Middle frontal gyrus (tissue), 1 donor: ENCODE results near the gene SHOC2.

Experiments used
- DNase-seq: peaks from one replicate; pipeline ENCODE4 v3.0.0-alpha.2; 2015; ENCODE audit warnings: low spot score; ENCODE audit errors: extremely low spot score

The SHOC2 gene

DNA sequence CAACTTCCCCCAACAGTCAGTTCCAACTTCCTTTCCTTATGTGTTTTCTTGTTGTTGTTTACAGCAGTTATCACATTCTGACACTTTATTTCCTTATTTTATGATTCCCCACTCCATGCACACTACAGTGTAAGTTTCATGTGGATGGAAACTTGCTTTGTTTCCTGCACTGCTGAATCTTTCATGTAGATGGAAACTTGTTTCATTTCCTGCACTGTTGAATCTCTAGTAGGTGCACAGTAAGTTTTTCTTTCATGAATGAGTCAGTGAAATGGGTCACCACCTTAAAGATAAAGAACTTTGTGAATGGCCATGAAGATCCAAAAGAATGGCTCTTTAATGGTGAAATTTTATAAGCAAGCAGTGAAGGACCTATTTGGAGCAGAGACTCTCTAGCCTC is 61.4 kb downstream of the SHOC2 start:
- no peak for DNase-seq

DNA sequence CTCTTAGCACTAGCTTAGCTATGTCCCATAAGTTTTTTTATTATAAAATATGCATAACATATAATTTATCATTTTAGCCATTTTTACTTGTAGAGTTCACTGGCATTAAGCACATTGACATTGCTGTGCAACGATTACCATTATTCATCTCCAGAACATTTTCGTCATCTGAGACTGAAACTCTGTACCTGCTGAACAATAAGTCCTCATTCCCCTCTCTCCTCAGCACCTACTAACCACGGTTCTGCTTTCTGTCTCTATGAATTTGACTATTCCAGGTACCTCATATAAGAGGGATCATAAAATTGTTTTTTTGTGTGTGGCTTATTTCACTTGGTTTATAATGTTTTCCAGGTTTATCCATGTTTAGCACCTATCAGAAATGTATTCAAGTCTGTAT is 64.1 kb downstream of the SHOC2 start:
- DNase-seq: no peak

DNA sequence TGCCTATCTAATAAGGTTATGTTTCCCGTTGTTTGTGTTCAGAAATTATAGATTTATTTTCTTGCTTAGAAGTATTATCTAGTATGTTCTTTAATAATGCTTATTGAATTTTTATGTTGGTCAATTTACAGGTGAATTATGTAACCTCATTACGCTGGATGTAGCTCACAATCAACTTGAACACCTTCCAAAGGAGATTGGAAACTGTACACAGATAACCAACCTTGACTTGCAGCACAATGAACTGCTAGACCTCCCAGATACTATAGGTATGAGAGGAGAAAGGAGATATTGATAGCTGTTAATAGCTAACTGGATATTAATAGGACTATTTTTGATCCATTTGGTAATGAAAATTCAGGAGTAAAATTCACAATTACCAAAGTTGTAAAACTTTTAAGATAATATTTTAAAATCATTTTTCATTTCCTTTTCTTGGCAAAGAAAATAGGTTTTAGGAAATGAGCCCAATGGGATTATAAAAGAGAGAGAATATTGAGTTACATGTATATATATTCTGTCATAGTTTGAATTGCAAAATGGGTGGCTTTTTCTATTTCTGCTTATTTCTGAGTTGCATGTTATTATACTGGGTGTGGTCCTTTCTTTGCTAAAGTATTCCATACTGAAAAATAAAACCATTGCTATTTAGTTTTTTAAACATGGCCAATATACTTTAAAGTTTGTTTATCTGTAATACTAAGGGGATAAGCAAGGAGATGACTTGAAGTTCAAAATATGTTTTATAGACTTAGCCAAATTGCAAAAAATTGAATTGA is 66.3 kb downstream of the SHOC2 start:
- no peak for DNase-seq

DNA sequence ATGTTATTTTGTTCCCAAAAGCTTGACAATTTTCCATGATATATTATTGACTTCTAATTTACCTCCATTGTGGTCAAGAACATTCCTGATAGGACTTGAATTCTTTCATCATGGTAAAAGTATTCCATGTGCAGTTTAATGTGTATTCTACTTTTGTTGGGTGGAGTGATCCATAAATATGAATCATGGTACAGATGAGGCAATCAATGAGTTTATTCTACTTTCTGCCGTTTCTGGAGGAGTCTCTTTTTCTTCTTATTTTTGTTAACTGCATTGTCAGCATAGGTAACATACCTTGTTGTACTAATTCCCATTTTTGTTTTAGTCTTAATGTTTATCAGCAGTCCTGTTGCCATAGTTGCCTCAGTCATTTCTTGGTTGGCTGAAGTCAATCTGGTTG is 69.6 kb downstream of the SHOC2 start:
- DNase-seq: no peak

DNA sequence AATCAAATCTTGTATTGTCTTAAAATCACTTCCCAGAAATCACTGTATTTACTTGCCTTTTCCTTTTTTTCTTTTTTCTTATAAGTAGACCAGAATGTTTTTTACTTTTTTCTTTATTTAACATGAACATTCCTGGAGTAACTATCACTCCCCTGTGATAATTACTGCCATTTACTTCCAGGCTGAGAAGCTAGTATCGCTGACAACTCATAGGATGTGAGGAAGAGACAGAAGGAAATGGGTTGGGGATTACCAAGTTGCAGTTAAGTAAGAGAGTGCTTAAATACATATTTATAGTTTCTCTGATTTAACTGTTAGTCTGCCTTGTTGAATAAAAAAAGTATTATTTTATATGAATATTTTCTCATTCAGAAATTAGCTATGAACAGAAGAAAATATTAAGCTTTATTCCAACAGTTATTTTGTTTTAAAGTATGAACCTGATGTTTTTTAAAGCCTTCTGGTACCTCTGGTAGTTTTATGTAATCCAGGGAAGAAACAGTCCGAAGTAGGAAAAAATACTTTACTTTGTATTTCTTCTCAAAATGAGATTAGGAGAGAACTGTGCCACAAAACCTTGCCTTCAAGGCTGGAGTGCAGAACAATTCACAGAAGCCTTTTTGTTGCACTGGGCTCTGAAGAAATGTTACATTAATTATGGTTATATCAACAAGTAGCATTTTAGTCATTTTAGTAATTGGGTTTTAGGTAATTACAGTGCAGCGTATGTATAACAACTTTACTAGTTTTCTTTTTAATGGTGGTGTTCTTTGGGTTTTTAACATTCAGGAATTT is 72.8 kb downstream of the SHOC2 start:
- DNase-seq: no peak

DNA sequence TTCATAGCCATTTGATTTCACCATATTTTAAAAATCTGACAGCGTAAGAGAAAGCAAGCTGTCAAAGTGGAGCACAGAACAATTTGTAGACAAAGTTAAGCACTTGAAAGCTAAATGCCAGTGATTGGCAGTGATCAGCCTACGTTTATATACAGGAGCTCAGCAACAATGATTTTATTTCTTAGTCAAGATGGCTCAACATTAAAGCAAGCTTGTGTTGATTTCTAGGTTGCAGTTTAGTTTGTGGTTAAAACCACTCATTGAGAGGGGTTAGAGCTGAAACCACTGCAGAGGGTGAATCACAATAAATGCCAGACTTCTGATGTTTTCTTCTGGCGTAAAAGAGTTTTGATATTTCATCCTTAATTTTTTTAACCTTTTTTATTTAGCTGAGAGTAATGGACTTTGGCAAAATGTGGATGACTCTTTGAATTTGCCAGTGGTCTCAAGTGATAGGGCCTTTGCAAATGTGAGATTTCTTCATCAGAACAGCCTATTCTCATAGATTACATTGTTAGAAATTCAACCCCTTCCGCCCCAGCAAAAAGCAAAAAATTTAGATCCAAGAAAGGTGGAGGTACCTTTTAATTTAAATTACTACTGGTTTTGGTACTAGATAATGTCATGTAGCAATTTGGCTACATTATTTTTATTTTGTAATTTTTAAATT is 73.8 kb downstream of the SHOC2 start:
- no peak for DNase-seq

DNA sequence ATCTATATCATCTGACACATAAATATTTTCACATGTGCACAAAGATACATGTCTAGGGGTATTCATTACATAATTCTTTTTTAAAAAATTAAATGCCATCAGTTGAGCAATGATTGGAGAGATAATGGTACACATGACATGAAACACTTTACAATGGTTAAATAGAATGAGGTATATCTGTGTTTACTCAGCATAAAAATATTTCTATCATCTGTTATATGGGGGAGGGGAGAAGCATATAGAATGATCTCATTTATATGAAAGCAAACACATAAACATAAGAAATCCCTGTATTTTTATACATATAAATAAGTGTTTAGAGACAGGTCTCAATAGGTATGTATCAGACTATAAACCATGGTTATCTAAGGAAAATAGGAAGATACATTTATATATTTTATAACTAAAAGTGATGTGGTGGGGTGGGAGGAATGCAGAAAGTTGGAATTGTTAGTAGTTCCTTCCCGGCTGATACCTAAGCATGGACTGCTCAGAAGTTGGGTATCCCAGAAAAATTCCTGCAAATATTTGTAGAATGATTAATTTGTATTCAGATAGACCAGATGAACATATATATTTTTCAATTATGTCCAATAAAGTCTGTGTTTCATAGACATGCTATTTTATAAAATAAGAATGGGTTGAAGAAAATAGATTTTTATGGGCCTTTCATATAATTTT is 75.1 kb downstream of the SHOC2 start:
- DNase-seq: no peak

DNA sequence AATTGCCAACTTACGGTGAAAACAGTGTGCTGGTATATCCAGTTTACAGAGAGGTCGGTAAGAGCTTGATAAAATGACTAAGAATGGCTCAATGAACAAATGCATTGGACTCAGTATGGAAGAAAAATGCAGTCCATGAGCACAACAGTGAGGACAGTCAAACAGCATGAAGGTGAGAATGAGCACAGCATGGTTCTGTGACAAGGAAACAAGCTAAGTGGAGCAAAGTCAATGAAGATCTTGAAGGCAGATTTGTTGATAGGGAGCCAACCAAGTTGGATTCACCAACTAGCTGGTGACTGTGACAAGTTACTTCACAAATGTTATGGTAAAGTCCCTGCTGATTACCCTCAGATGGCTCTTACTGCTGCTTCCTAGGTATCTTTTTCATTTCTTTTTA is 75.9 kb downstream of the SHOC2 start:
- DNase-seq: no peak

DNA sequence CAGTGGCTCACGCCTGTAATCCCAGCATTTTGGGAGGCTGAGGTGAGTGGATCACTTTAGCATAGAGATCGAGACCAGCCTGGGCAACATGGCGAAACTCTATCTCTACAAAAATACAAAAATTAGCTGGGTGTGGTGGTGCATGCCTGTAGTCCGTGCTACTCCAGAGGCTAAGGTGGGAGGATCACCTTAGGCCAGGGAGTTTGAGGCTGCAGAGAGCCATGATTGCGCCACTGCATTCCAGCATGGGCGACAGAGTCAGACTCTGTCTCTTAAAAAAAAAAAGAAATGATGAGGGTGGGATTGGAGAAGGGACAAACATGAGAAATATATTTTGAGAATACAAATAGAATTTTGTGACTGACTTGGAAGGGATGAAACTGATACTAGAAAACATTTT is 76.9 kb downstream of the SHOC2 start:
- DNase-seq: no peak

DNA sequence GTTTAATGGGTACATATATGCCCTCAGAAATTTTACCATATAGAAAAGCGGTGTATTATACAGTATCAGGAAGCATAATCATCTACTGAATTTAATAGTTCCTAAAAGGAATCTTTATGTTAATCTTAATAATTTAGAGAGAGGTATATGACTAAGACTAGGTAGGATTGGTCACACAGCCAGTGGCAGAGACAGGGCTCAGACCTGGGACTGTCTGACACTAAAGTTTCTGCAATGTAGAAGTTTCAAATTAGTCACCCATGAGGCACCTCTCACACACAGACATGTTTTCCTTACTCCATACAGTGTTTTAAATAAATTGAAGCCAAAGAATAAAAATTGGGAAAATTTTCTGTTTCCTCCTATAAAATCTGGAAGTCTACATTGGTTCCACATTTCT is 84.6 kb downstream of the SHOC2 start:
- no peak for DNase-seq

DNA sequence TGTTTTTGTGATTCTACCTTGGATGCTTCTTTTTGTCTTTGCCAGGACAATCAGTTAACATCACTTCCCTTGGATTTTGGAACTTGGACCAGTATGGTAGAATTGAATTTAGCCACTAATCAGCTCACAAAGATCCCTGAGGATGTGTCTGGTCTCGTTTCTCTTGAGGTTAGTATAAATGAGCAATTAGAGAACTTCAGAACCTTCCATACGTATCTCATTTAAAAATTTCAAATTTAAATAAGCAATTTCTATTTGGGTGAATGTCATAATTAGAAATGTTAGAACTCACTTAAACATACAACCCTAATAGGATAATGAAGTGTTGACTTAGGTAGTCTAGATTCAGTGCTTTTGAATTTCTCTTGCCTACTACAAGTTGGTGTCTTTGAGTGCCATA is 88.1 kb downstream of the SHOC2 start:
- DNase-seq: no peak

DNA sequence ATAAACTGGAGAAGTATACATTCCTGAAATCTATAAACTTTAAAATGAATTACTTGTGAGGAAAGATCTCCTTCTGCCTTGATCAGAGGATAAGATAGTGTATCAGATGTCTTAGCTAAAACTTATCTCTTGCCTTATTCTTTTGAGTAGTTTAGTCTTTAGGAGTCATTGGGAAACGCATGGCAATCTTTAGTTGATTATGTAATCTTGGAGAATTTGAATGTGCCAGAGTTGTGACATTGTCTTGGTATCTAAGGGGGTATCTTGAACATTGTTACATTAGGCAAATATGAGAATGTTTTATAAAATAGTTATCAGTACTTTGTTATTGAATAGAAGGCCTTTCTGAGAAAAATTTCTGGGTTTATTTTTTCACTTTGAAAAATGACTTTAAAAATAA is 95.8 kb downstream of the SHOC2 start:
- no peak for DNase-seq

DNA sequence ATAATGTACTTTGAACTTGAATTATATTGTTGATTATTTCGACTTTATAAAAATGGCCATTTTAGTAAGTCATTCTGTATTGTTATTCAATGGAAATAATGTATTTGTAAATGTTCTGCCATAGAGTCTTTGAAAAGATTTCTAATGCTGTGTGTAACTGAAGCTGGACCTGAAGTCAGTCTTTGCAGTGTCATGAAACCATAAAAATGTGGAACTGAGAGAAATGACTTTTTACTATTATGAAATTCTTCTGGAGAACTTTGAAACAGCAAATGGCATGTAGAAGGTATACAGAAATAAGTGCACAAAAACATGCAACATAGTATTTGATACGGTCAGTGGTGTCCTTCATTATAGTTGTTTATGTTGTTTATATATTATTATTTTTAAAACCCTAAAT is 97.7 kb downstream of the SHOC2 start:
- DNase-seq: no peak

DNA sequence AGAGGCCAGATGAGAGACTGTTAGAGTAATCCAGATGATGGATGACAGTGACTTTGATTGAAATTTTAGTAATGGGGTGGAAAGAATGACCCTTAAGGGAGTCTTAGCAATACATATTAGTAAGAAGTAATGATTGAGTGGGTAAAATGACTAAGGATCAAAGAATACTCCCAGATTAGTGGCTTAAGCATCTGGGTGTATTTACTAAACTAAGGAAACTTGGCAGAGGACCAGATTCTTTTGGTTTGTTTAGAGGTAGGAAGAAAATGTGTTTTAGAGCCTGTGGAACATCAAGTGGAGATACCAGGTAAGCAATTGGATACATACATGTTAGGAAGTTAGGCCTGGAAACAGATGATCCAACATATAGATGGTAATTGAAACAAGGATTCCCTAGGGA is 98.6 kb downstream of the SHOC2 start:
- no peak for DNase-seq

DNA sequence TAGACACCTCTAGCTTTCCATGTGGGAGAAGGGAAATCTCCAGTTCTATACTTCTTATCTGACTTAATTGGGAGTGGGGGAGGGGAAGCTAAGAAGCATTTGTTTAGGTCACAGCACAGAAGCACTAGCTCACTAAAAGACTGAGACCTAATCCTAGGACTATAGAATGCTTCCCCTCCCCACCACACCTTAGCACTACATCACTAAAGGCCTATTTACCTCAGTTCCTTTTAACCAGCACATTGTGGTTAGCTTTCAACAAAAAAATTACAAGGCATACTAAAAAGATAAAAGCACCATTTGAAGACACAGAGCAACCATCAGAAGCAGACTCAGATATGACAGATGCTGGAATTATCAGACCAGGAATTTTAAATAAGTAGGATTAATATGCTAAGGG is 103.7 kb downstream of the SHOC2 start:
- no peak for DNase-seq

DNA sequence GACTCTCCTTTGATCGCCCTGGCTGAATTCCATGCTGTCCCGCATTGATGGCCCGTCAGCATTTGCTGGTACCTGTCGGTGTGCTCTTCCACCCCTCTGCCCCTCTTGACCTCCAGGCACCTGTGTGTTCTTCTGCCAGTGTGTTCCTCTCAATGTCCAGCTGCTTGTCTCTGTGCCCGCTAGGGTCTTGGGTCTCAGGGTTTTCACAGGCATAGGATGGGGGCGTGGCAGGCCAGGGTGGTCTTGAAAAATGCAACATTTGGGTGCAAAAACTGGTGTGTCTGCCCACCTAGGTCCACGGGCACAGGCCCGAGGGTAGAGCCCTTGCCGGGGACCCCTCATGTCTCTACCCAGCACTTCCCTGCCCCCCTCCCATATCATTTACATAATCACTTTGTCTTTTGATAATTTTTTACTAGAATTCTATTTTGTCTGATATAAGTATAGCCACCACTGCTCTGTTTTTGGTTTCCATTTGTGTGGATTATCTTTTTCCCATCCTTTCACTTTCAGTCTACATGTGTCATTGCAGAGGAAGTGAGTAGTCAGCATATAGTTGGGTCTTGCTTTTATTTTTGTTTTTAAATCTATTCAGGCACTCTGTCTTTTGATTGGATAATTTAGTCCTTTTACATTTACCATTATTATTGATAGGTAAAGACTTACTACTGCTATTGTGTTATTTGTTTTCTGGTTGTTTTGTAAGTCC is 110.8 kb downstream of the SHOC2 start:
- DNase-seq: no peak

DNA sequence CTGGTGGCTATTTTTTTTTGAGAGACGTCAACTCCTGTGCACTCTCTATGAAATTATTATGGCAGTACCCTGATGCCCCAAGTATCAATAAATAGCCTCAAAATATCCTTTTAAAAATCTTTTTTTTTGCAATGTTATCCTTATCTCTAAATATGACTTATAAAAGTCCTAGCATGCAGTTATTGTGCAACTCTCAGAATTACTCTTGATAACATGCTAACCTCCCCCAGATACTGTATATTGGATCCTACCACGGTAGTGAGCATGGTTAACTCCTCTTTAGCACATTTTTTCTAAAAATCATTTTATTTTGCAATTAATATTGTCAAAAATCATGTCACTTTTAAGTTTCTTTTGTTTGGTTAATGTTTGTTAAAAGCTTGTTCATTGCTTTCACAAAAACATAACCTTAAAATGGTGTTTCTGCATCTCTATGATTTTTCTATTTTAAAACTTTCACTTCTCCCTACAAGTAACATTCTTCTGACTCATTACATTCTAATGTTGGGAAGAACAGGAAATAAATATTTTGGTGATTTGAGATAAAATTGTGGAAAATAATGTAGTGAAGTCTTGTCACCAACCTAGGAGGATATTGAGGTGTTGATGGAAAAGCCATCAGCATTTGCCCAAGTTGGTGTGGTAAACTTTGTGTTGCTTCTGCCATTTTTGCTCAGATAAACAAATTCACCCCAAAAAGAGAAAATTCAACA is 115.3 kb downstream of the SHOC2 start:
- no peak for DNase-seq

DNA sequence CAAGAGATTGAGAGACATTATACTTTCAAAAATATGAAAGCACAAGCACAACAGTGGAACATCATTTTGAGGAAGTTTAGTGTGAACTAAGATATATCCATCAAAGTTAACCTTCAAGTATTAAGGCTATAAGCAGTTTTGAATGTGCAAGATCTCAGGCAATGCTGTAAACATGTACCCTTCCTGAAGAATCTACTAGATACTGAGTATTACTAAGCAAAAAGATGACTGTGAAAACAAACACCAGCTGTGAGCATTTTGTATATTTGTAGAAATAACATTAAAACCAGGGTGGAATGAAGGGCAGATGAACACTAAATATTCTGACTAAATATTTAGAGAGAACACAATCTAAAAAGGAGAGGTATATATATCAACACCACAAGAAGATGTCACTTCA is 116.1 kb downstream of the SHOC2 start:
- DNase-seq: no peak

DNA sequence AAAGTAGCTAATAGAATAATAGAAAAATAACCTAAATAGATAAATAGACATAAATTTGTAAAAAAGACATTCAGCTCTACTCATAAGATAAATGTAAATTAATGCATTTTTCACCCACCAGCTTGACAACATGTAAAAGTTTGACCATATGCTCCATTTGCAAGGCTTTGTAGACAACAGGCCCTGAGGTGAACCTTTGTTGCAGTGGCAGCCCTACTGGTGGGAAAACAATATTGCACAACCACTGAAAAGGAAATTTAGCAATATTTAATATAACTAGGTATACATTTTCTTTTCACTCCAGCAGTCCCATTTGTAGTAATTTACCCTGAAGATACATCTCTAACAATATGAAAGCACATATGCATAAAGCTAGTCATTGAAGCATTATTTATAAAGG is 118.5 kb downstream of the SHOC2 start:
- no peak for DNase-seq

DNA sequence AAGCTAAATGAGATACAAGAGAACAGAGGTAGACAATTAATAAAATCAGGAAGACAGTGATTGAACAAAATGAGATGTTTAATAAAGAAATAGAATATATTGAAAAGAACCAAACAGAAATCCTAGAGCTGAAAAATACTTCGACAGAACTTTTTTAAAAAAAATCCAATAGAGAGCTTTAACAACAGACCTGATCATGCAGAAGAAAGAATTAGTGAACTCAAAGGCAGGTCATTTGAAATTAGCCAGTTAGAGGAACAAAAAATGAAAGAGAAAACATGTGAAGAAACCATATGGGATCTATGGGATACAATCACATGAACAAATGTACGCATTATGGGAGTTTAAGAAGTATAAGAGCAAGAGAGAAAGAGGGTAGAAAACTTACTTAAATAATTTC is 120.1 kb downstream of the SHOC2 start:
- no peak for DNase-seq

DNA sequence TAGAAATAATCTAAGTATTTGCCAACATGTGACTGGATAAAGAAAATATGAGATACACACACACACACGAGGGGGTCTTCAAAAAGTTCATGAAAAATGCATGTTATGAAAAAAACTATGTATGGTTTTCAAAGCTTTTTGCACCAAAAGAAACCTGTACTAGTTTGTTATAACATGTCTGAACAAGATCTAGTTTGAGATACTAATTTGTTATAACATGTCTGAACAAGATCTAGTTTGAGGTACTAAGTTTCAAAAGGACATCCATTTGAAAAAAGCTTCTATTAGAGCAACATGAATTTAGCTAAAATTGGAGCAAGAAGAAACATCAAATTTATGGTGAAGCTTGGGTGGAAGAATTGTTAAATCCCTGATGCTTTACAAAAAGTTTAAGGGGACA is 137.6 kb downstream of the SHOC2 start:
- no peak for DNase-seq
